Activated naive CD4-positive, alpha-beta T cell (primary cell): ENCODE measurements around the gene RUFY1.
"Not testable (repeated sequence)": the region's sequence is repeated elsewhere in the genome, so short reads cannot be mapped to it uniquely, and the experiment has no call there.

Experiments used
- DNase-seq, 4 experiments: peaks; one replicate each; lab custom pipeline; 2025; lab: John Stamatoyannopoulos, UW

The RUFY1 gene

GRCh38 chr5:179550511-179551342, at the start of gene RUFY1:
Gene RUFY1, plus strand, starts transcription at chr5:179550554. Its CDS starts 16 bp downstream, at chr5:179550570.
- DNase-seq = peak; percentile 45 to 81 (median 73)

- DNase-seq = not testable (repeated sequence)
Measured at GRCh38 chr5:179501997-179502396, 48.4 kb upstream of the RUFY1 start.

- DNase-seq = not testable (repeated sequence)
Measured at GRCh38 chr5:179502420-179502819, 47.9 kb upstream of the RUFY1 start.

GRCh38 chr5:179504191-179504590, 46.2 kb upstream of the RUFY1 start:
- DNase-seq = no peak

- no peak for DNase-seq
Measured at GRCh38 chr5:179504600-179505396, 45.6 kb upstream of the RUFY1 start.

- no peak for DNase-seq
Measured at GRCh38 chr5:179505636-179506261, 44.6 kb upstream of the RUFY1 start.

GRCh38 chr5:179509239-179509638, 41.1 kb upstream of the RUFY1 start:
- DNase-seq = no peak

- DNase-seq = no peak
Measured at GRCh38 chr5:179509845-179510244, 40.5 kb upstream of the RUFY1 start.

- no peak for DNase-seq
Measured at GRCh38 chr5:179512452-179513000, 37.8 kb upstream of the RUFY1 start.

GRCh38 chr5:179515501-179515900, 34.9 kb upstream of the RUFY1 start:
- DNase-seq = not testable (repeated sequence)

GRCh38 chr5:179516221-179516620, 34.1 kb upstream of the RUFY1 start:
- DNase-seq = no peak

GRCh38 chr5:179517746-179518145, 32.6 kb upstream of the RUFY1 start:
- DNase-seq = not testable (repeated sequence)

- DNase-seq = not testable (repeated sequence)
Measured at GRCh38 chr5:179518369-179518768, 32.0 kb upstream of the RUFY1 start.

- DNase-seq = not testable (repeated sequence)
Measured at GRCh38 chr5:179519416-179520070, 30.8 kb upstream of the RUFY1 start.

GRCh38 chr5:179522107-179522506, 28.2 kb upstream of the RUFY1 start:
- not testable (repeated sequence) for DNase-seq

- DNase-seq = no peak
Measured at GRCh38 chr5:179526978-179527377, 23.4 kb upstream of the RUFY1 start.

- peak; percentile 15 to 59 (median 31) for DNase-seq
Measured at GRCh38 chr5:179530069-179530998, 20.0 kb upstream of the RUFY1 start.

GRCh38 chr5:179533024-179533423, 17.3 kb upstream of the RUFY1 start:
- DNase-seq = no peak

GRCh38 chr5:179533907-179534306, 16.4 kb upstream of the RUFY1 start:
- no peak for DNase-seq

GRCh38 chr5:179534431-179534830, 15.9 kb upstream of the RUFY1 start:
- DNase-seq = no peak
